ENCODE results near the gene TEDC1.

TEDC1 gene

GRCh38 chr14:105485739-105486162 lies 5.3 kb upstream of the TEDC1 start:
- Histone ChIP-seq H3K36me3 (ENCODE audit: control insufficient read depth, low read length) (no peaks in the 10 kb centered on the region), H3K9me3 (ENCODE audit: control insufficient read depth, insufficient read depth, low read length) (no peaks in the 10 kb centered on the region), H3K4me3 (ENCODE audit: low read length) (no peak overlapping the region), H3K4me1 (ENCODE audit: control insufficient read depth, low read length) (peaks cover 54% of the 10 kb centered on the region), H3K9me2 (replicated peaks; ENCODE audit: control insufficient read depth, low read length) (no peaks in the 10 kb centered on the region), H3K27me3 (ENCODE audit: control insufficient read depth, low read length) (peaks cover 40% of the 10 kb centered on the region), H3K27ac (ENCODE audit: low read depth, low read length) (no peak overlapping the region), H3K4me2 (ENCODE audit: low read length) (peak overlapping the region; percentile 87), H3K79me2 (ENCODE audit: control insufficient read depth, low read length) (no peaks in the 10 kb centered on the region), H4K20me1 (ENCODE audit: control insufficient read depth, insufficient read depth, low read depth, low read length) (no peaks in the 10 kb centered on the region), H3F3A (ENCODE audit: control insufficient read depth, insufficient read depth) (no peaks in the 10 kb centered on the region)
- TF ChIP-seq EZH2phosphoT487 (IDR thresholded peaks at IDR 0.05; ENCODE audit: borderline replicate concordance, low read length) (no peak), CTCF (IDR thresholded peaks at IDR 0.05; ENCODE audit: low read depth, low read length, poor library complexity, severe bottlenecking) (peak; percentile 66)

DNA sequence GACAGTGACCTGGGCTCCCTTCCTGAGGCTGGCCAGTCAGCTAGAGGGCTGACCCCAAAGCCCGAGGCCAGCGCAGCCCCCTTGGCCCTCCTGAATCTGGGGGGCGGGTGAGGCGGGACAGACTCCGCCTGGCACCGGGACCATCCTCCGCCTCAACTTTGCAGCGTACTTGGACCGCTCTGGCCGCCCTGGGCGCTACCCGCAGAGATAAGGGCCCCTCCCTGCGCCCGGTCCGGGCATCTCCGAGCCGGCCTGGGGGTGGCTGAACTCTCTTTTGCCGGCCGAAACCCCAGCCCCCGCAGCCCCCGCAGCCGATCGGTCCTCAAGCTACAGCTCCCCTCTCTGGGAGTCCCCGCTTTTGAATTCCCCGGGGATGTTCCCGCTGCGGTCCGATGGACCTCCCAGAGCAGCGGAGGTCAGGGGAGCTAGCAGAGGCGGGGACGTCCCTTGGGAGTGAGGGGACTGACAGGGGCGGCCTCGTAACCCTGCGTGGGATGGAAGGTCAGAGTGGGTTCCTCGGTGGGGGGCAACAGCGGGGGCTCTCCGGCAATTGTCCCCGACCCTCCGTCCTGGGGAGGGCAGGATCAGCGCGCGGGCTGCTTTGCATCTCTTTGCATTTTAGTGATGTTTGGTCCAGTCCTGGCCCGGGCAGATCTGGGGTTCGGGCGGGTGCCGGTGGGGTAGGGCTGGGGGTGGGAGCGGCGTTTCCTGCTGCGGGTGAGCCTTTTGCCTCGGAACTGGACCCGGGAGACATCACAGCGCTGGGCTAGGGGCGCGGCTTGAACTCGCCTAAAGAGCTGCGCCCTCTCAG lies 4.7 kb upstream of the TEDC1 start, which contains the start of gene CRIP1:
Gene CRIP1 (plus strand): TSS at position 724 of the 811 bp plus-strand sequence. CDS start 374 bp downstream, outside the sequence.
- peaks cover 48% of the 10 kb centered on the region for H3K4me1 ChIP-seq (ENCODE audit: control insufficient read depth, low read length)
- H3K27me3 ChIP-seq (ENCODE audit: control insufficient read depth, low read length) = peaks cover 40% of the 10 kb centered on the region

DNA sequence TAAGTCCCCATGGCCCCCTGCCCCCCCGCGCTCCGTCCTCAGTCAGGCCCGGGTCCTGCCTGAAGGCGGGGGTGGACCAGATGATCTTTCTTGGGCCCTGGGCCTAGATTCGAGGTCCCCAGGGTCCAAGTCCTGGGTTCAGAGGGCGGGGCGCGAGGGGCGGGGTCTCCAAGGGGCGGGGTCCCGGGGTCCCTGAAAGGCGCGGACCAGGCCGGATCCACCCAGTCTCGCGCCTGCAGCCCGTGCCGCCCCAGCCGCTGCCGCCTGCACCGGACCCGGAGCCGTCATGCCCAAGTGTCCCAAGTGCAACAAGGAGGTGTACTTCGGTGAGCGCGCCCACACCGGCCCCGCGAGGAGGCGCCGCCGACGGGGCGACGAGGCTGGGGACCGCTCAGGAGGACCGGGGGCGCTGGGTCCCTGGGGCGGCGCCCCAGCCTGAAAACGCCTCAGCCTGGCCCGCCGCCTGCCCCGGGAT lies 4.0 kb upstream of the TEDC1 start:
- peak overlapping the region; percentile 79 for H3K4me3 ChIP-seq (ENCODE audit: low read length)
- H3K36me3 ChIP-seq (ENCODE audit: control insufficient read depth, low read length) = peaks cover 3% of the 10 kb centered on the region
- peaks cover 46% of the 10 kb centered on the region for H3K4me1 ChIP-seq (ENCODE audit: control insufficient read depth, low read length)
- peaks cover 4% of the 10 kb centered on the region for H3K79me2 ChIP-seq (ENCODE audit: control insufficient read depth, low read length)
- H3F3A ChIP-seq (ENCODE audit: control insufficient read depth, insufficient read depth) = no peaks in the 10 kb centered on the region
- peaks cover 3% of the 10 kb centered on the region; the same call in 1 of the 2 replicates for H4K20me1 ChIP-seq (ENCODE audit: control insufficient read depth, insufficient read depth, low read depth, low read length)
- no peaks in the 10 kb centered on the region for H3K9me2 ChIP-seq (replicated peaks; ENCODE audit: control insufficient read depth, low read length)
- no peak for TF ChIP-seq CTCF (IDR thresholded peaks at IDR 0.05; ENCODE audit: low read depth, low read length, poor library complexity, severe bottlenecking)
- TF ChIP-seq EZH2phosphoT487 (IDR thresholded peaks at IDR 0.05; ENCODE audit: borderline replicate concordance, low read length) = no peak
- H3K9me3 ChIP-seq (ENCODE audit: control insufficient read depth, insufficient read depth, low read length) = no peaks in the 10 kb centered on the region
- peak overlapping the region; percentile 87 for H3K4me2 ChIP-seq (ENCODE audit: low read length)
- H3K27ac ChIP-seq (ENCODE audit: low read depth, low read length) = no peak overlapping the region
- H3K27me3 ChIP-seq (ENCODE audit: control insufficient read depth, low read length) = peaks cover 40% of the 10 kb centered on the region

More for the DNA sequence above, 4.7 kb upstream of the TEDC1 start, which contains the start of gene CRIP1:
- Histone ChIP-seq H3K9me2 (replicated peaks; ENCODE audit: control insufficient read depth, low read length) (no peaks in the 10 kb centered on the region), H3K27ac (ENCODE audit: low read depth, low read length) (no peak within 1 kb of the TSS), H3F3A (ENCODE audit: control insufficient read depth, insufficient read depth) (no peaks in the 10 kb centered on the region), H3K36me3 (ENCODE audit: control insufficient read depth, low read length) (no peaks in the 10 kb centered on the region), H3K4me3 (ENCODE audit: low read length) (peak within 1 kb of the TSS; percentile 79), H3K79me2 (ENCODE audit: control insufficient read depth, low read length) (no peaks in the 10 kb centered on the region), H3K9me3 (ENCODE audit: control insufficient read depth, insufficient read depth, low read length) (no peaks in the 10 kb centered on the region), H3K4me2 (ENCODE audit: low read length) (peak within 1 kb of the TSS; percentile 87), H4K20me1 (ENCODE audit: control insufficient read depth, insufficient read depth, low read depth, low read length) (no peaks in the 10 kb centered on the region)
- TF ChIP-seq EZH2phosphoT487 (IDR thresholded peaks at IDR 0.05; ENCODE audit: borderline replicate concordance, low read length) (peak; percentile 93; the same call in 1 of the 2 replicates), CTCF (IDR thresholded peaks at IDR 0.05; ENCODE audit: low read depth, low read length, poor library complexity, severe bottlenecking) (no peak)
